GM12878 (cell line): ENCODE measurements around the gene KIF2C.

Experiments
- EZH2 ChIP-seq: IDR thresholded peaks from 2 replicates; pipeline ENCODE4 v1.6.1; 2012; ENCODE audit warnings: low read depth, mild to moderate bottlenecking, control low read depth, inconsistent platforms, low read length, borderline replicate concordance; ENCODE audit not compliant: control insufficient read depth
- RAD51 ChIP-seq: fragments of 450-650 bp; IDR thresholded peaks from 2 replicates; pipeline ENCODE4 v1.6.1; 2016; ENCODE audit warnings: moderate library complexity, mild to moderate bottlenecking, inconsistent platforms
- RCOR1 ChIP-seq: conservative IDR thresholded peaks from 2 replicates; pipeline ENCODE4 v1.6.1; 2012; ENCODE audit warnings: low read depth, low read length, improper control_type of control experiment
- YY1 ChIP-seq: IDR thresholded peaks from 2 replicates; pipeline ENCODE4 v1.6.1; 2011; ENCODE audit warnings: low read depth, mild to moderate bottlenecking, low read length
- TF ChIP-seq, protein P1 (sequence below), 3 experiments: IDR thresholded peaks in 2 of 3; conservative IDR thresholded peaks in 1 of 3; 2 replicates each; pipeline ENCODE4 v1.5.1; 2011; ENCODE audit warnings: low read depth in 3 of 3, low read length in 3 of 3, mild to moderate bottlenecking in 3 of 3, control low read depth in 2 of 3, moderate library complexity in 2 of 3, inconsistent platforms in 1 of 3, mixed read lengths in 1 of 3; ENCODE audit not compliant: control insufficient read depth in 2 of 3, insufficient read depth in 1 of 3; ENCODE audit errors: extremely low read depth in 1 of 3
- TF ChIP-seq, protein P2 (sequence below): fragments of 450-650 bp; IDR thresholded peaks from 2 replicates; pipeline ENCODE4 v1.6.1; 2018; ENCODE audit warnings: borderline replicate concordance, mild to moderate bottlenecking; ENCODE audit not compliant: partially characterized antibody
- TF ChIP-seq, protein P3 (sequence below): IDR thresholded peaks from 2 replicates; pipeline ENCODE4 v1.6.1; 2012; ENCODE audit warnings: low read depth, low read length, improper control_type of control experiment
- TF ChIP-seq, protein P4 (sequence below): IDR thresholded peaks from 2 replicates; pipeline ENCODE4 v1.6.1; 2011; ENCODE audit warnings: low read depth, mild to moderate bottlenecking, low read length, moderate library complexity, borderline replicate concordance; ENCODE audit errors: extremely low read depth
- TF ChIP-seq, protein P5 (sequence below): IDR thresholded peaks from 2 replicates; pipeline ENCODE4 v1.6.1; 2012; ENCODE audit warnings: low read length, inconsistent platforms

DNA sequence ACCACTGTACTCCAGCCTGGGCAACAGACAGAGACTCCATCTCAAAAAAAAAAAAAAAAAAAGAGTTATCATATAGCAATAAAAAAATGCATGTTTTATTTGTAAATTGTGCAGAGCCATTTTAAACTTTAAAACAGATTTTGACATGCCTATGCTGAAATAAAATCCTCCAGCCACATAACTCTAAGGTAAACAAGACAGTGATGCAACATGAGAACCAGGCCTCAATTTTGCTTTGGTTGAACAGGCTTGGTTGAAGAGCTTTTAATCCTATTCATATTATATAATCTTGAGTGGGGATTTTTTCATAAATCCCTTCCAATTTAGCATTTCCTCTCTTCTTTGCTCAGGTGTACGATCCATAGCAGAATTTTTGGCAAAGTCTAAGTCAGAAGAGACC lies 39.1 kb upstream of the KIF2C start:
- TF ChIP-seq, protein P1, sequence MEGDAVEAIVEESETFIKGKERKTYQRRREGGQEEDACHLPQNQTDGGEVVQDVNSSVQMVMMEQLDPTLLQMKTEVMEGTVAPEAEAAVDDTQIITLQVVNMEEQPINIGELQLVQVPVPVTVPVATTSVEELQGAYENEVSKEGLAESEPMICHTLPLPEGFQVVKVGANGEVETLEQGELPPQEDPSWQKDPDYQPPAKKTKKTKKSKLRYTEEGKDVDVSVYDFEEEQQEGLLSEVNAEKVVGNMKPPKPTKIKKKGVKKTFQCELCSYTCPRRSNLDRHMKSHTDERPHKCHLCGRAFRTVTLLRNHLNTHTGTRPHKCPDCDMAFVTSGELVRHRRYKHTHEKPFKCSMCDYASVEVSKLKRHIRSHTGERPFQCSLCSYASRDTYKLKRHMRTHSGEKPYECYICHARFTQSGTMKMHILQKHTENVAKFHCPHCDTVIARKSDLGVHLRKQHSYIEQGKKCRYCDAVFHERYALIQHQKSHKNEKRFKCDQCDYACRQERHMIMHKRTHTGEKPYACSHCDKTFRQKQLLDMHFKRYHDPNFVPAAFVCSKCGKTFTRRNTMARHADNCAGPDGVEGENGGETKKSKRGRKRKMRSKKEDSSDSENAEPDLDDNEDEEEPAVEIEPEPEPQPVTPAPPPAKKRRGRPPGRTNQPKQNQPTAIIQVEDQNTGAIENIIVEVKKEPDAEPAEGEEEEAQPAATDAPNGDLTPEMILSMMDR (IDR thresholded peaks at IDR 0.05 in 2 of 3, conservative IDR thresholded peaks at IDR 0.05 in 1 of 3; ENCODE audit: control insufficient read depth in 2 of 3, extremely low read depth in 1 of 3, insufficient read depth in 1 of 3, low read depth in 3 of 3, low read length in 3 of 3) = no peak
- TF ChIP-seq YY1 (no peak), EZH2 (no peak), RCOR1 (no peak), RAD51 (no peak)
- TF ChIP-seq, protein P2, sequence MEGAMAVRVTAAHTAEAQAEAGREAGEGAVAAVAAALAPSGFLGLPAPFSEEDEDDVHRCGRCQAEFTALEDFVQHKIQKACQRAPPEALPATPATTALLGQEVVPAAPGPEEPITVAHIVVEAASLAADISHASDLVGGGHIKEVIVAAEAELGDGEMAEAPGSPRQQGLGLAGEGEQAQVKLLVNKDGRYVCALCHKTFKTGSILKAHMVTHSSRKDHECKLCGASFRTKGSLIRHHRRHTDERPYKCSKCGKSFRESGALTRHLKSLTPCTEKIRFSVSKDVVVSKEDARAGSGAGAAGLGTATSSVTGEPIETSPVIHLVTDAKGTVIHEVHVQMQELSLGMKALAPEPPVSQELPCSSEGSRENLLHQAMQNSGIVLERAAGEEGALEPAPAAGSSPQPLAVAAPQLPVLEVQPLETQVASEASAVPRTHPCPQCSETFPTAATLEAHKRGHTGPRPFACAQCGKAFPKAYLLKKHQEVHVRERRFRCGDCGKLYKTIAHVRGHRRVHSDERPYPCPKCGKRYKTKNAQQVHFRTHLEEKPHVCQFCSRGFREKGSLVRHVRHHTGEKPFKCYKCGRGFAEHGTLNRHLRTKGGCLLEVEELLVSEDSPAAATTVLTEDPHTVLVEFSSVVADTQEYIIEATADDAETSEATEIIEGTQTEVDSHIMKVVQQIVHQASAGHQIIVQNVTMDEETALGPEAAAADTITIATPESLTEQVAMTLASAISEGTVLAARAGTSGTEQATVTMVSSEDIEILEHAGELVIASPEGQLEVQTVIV = no peak
- TF ChIP-seq, protein P3, sequence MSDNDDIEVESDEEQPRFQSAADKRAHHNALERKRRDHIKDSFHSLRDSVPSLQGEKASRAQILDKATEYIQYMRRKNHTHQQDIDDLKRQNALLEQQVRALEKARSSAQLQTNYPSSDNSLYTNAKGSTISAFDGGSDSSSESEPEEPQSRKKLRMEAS = no peak
- TF ChIP-seq, protein P4, sequence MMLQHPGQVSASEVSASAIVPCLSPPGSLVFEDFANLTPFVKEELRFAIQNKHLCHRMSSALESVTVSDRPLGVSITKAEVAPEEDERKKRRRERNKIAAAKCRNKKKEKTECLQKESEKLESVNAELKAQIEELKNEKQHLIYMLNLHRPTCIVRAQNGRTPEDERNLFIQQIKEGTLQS = no peak
- TF ChIP-seq, protein P5, sequence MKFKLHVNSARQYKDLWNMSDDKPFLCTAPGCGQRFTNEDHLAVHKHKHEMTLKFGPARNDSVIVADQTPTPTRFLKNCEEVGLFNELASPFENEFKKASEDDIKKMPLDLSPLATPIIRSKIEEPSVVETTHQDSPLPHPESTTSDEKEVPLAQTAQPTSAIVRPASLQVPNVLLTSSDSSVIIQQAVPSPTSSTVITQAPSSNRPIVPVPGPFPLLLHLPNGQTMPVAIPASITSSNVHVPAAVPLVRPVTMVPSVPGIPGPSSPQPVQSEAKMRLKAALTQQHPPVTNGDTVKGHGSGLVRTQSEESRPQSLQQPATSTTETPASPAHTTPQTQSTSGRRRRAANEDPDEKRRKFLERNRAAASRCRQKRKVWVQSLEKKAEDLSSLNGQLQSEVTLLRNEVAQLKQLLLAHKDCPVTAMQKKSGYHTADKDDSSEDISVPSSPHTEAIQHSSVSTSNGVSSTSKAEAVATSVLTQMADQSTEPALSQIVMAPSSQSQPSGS = no peak
